PC-9 (cell line): ENCODE data around the gene RGS3. TPM values are rescaled to one million over a fixed set of nuclear protein-coding genes. Genes with fewer than 3 reads are reported as not detected.

Experiments
- BruUV-seq: library from RNA; stranded (reverse); fragments of 400-500 nt; replicated peaks from 2 replicates; lab custom pipeline; 2021; lab: Mats Ljungman, UMichigan
- CTCF ChIA-PET: fragments of 300-600 bp; sonication (Branson Sonifier 250); formaldehyde crosslinking; loops from one replicate; lab custom pipeline; 2022; ENCODE audit warnings: antibody characterized with exemption; lab: Charles Lee
- POLR2A ChIA-PET: fragments of 300-600 bp; sonication (Branson Sonifier 250); formaldehyde crosslinking; loops from one replicate; lab custom pipeline; 2022; ENCODE audit warnings: antibody characterized with exemption; ENCODE audit not compliant: unreplicated experiment; lab: Charles Lee
- DNase-seq, 2 experiments: peaks; one replicate each; pipeline versions ENCODE4 v3.0.0 to v3.0.0-alpha.2; 2015 to 2022; ENCODE audit warnings: mixed read lengths in 1 of 2
- H2AFZ ChIP-seq: fragments of 200-600 bp; sonication (generic); 2 replicates; pipeline ENCODE4 v1.8.1; 2017; ENCODE audit warnings: antibody characterized with exemption
- H3F3A ChIP-seq: fragments of 200-600 bp; sonication (generic); 2 replicates; pipeline ENCODE4 v1.8.1; 2017; ENCODE audit warnings: antibody characterized with exemption, mild to moderate bottlenecking, low read depth; ENCODE audit not compliant: insufficient read depth
- H3K27ac ChIP-seq: fragments of 200-600 bp; sonication (generic); 2 replicates; pipeline ENCODE4 v1.6.1; 2016; ENCODE audit warnings: mixed run types
- H3K27me3 ChIP-seq: fragments of 200-600 bp; sonication (generic); 2 replicates; pipeline ENCODE4 v1.6.1; 2016; ENCODE audit warnings: low read depth, mixed run types; ENCODE audit not compliant: insufficient read depth
- H3K36me3 ChIP-seq: fragments of 200-600 bp; sonication (generic); 2 replicates; pipeline ENCODE4 v1.6.1; 2016; ENCODE audit warnings: low read depth, mixed run types
- H3K4me1 ChIP-seq: fragments of 200-600 bp; sonication (generic); replicated peaks from 2 replicates; pipeline ENCODE4 v1.6.1; 2016; ENCODE audit warnings: mixed run types; ENCODE audit not compliant: insufficient read depth
- H3K4me2 ChIP-seq: fragments of 200-600 bp; sonication (generic); 2 replicates; pipeline ENCODE4 v1.6.1; 2017; ENCODE audit warnings: mixed run types
- H3K4me3 ChIP-seq: fragments of 200-600 bp; sonication (generic); 2 replicates; pipeline ENCODE4 v1.6.1; 2016; ENCODE audit warnings: mixed run types
- H3K79me2 ChIP-seq: fragments of 200-600 bp; sonication (generic); 2 replicates; pipeline ENCODE4 v1.6.1; 2017; ENCODE audit warnings: low read depth, mixed run types
- H3K9me2 ChIP-seq: fragments of 200-600 bp; sonication (generic); 2 replicates; pipeline ENCODE4 v1.8.1; 2017; ENCODE audit warnings: mild to moderate bottlenecking; ENCODE audit not compliant: insufficient read depth
- H3K9me3 ChIP-seq: fragments of 200-600 bp; sonication (generic); 2 replicates; pipeline ENCODE4 v1.8.1; 2016; ENCODE audit warnings: low read depth; ENCODE audit not compliant: insufficient read depth
- H4K20me1 ChIP-seq: fragments of 200-600 bp; sonication (generic); 2 replicates; pipeline ENCODE4 v1.8.1; 2017; ENCODE audit not compliant: insufficient read depth
- EZH2 ChIP-seq: fragments of 200-600 bp; sonication (generic); IDR thresholded peaks from 2 replicates; pipeline ENCODE4 v1.8.0; 2017; ENCODE audit warnings: antibody characterized with exemption, low read depth
- intact Hi-C: fragments of 100-400 bp; cut with micrococcal nuclease; formaldehyde crosslinking; loops from one replicate; pipeline ENCODE4 v1.10.0; 2022; ENCODE audit not compliant: unreplicated experiment
- total RNA-seq: library from RNA; stranded (reverse); gene quantifications from 2 replicates; pipeline ENCODE4 v1.2.3, GENCODE V29; 2021
- TF ChIP-seq, protein P1 (sequence below): fragments of 200-600 bp; sonication (generic); conservative IDR thresholded peaks from 2 replicates; pipeline ENCODE4 v1.6.1; 2017; ENCODE audit warnings: mixed run types, antibody characterized with exemption, mild to moderate bottlenecking, moderate library complexity

Gene RGS3
- total RNA-seq, 1 experiment from 2014 or later = 75.8 TPM

DNA sequence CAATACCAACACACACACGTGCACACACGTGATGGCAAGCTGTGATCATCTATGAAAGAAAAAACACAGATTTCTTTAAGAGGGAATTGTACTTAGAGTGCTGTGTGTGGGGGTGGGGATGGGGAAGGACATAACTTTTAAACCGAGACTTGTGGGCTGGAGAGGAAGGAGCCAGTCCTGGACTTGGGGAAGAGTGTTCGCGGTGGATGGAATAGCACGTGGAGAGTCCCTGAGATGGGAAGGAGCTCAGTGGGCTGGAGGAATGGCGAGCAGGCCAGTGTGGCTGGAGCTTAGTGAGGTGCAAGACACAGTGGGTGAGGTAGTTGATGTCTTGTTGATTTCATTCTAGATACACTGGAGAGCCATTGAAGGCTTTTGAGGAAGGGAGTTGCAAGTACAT lies 78.5 kb downstream of the RGS3 start:
- H2AFZ ChIP-seq = no peak overlapping the region
- H3K27me3 ChIP-seq = no peaks in the 10 kb centered on the region
- H3K4me3 ChIP-seq = no peak overlapping the region
- H3K4me2 ChIP-seq = no peak overlapping the region
- H3K79me2 ChIP-seq = no peaks in the 10 kb centered on the region
- H4K20me1 ChIP-seq = no peaks in the 10 kb centered on the region
- no peaks in the 10 kb centered on the region for H3K36me3 ChIP-seq
- CTCF ChIA-PET = no interaction called here
- H3K9me2 ChIP-seq = no peaks in the 10 kb centered on the region
- no peak for DNase-seq
- TF ChIP-seq EZH2 = no peak
- TF ChIP-seq, protein P1, sequence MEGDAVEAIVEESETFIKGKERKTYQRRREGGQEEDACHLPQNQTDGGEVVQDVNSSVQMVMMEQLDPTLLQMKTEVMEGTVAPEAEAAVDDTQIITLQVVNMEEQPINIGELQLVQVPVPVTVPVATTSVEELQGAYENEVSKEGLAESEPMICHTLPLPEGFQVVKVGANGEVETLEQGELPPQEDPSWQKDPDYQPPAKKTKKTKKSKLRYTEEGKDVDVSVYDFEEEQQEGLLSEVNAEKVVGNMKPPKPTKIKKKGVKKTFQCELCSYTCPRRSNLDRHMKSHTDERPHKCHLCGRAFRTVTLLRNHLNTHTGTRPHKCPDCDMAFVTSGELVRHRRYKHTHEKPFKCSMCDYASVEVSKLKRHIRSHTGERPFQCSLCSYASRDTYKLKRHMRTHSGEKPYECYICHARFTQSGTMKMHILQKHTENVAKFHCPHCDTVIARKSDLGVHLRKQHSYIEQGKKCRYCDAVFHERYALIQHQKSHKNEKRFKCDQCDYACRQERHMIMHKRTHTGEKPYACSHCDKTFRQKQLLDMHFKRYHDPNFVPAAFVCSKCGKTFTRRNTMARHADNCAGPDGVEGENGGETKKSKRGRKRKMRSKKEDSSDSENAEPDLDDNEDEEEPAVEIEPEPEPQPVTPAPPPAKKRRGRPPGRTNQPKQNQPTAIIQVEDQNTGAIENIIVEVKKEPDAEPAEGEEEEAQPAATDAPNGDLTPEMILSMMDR = no peak
- no peaks in the 10 kb centered on the region for H3K4me1 ChIP-seq
- no peaks in the 10 kb centered on the region for H3K9me3 ChIP-seq
- POLR2A ChIA-PET = no interaction called here
- intact Hi-C loops = no loop called here
- no peak overlapping the region for H3K27ac ChIP-seq
- no TSS peak for BruUV-seq
- no peaks in the 10 kb centered on the region for H3F3A ChIP-seq

DNA sequence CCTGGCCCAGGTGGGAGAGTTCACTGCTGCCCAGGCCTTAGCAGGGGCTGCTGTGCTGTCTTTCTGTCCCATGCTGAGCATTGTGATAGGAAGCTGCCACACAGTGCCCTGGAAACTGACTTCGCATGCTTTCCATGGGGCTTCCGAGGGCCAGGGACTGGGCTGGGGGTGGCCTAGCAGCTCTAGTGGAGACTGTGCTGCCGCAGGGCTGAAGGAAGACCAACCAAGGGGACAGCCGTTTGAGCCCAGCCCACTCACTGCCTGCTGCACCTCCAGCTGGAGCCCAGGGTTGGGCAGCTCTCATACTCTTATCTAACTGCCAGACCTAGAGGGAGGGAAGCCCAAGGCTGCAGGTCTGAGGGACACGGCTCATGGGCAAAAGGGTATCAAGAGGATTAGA lies 79.2 kb downstream of the RGS3 start:
- H3K36me3 ChIP-seq = no peaks in the 10 kb centered on the region
- no peaks in the 10 kb centered on the region for H3F3A ChIP-seq
- no peak overlapping the region for H3K4me2 ChIP-seq
- no TSS peak for BruUV-seq
- TF ChIP-seq, protein P1 = no peak
- TF ChIP-seq EZH2 = no peak
- ChIA-PET CTCF (no interaction called here), POLR2A (no interaction called here)
- peaks cover 1% of the 10 kb centered on the region for H3K4me1 ChIP-seq
- no peak overlapping the region for H2AFZ ChIP-seq
- DNase-seq = no peak
- intact Hi-C loops = no loop called here
- no peaks in the 10 kb centered on the region for H4K20me1 ChIP-seq
- H3K4me3 ChIP-seq = no peak overlapping the region
- H3K79me2 ChIP-seq = no peaks in the 10 kb centered on the region
- H3K27ac ChIP-seq = no peak overlapping the region
- no peaks in the 10 kb centered on the region for H3K9me2 ChIP-seq
- no peaks in the 10 kb centered on the region for H3K27me3 ChIP-seq
- H3K9me3 ChIP-seq = no peaks in the 10 kb centered on the region

DNA sequence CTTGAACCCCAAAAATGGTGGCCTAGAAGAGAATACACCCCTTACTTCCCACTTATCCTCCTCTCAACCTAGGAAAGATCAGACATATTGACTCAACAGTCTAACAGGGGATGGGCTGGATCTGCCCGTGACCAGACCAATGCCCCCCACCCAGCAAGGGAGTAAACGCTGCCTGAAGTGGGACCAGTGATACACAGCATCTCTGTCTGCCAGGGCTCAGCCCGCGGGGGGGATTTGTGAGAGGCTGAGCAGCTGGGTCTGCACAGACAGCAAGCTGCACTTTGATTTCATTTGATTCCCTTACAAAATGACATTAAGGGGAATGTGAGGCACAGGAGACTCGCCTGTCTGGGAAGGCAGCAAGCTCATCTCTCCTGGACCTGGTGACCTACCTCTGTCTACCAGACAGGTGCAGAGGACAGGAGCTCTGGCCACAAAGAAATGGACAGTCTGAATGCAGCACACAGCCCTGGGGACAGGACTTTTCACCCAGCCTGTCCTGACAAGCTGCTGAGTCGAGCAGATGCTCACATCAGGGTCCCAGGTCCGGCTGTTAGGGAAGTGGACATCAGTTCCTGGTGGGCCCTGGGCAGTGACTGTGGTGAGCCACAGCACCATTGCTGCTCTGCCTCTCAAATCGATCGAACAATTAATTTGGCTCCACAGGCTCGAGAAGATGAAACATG lies 79.9 kb downstream of the RGS3 start:
- H3K9me3 ChIP-seq = no peaks in the 10 kb centered on the region
- H3K4me1 ChIP-seq = peaks cover 8% of the 10 kb centered on the region
- no peak overlapping the region for H2AFZ ChIP-seq
- no peaks in the 10 kb centered on the region for H4K20me1 ChIP-seq
- no peak for DNase-seq
- CTCF ChIA-PET = no interaction called here
- H3F3A ChIP-seq = no peaks in the 10 kb centered on the region; the same call in 1 of the 2 replicates
- H3K9me2 ChIP-seq = no peaks in the 10 kb centered on the region
- TF ChIP-seq, protein P1 = no peak
- TF ChIP-seq EZH2 = no peak
- no peaks in the 10 kb centered on the region for H3K27me3 ChIP-seq
- H3K36me3 ChIP-seq = no peaks in the 10 kb centered on the region
- H3K4me3 ChIP-seq = no peak overlapping the region
- intact Hi-C loops = no loop called here
- no peaks in the 10 kb centered on the region for H3K79me2 ChIP-seq
- no TSS peak for BruUV-seq
- H3K27ac ChIP-seq = no peak overlapping the region
- no peak overlapping the region for H3K4me2 ChIP-seq
- POLR2A ChIA-PET = no interaction called here
